Measurements from ENCODE around the gene KRTAP4-3. TPM values are rescaled to one million over a fixed set of nuclear protein-coding genes. Genes with fewer than 3 reads are reported as not detected.
A peak's percentile ranks its signal among the peaks of the same experiment; 100 is the strongest.
"Not testable (repeated sequence)": the region's sequence is repeated elsewhere in the genome, so short reads cannot be mapped to it uniquely, and the experiment has no call there.

KRTAP4-3 gene
- total RNA-seq, 5 donors from 2014 or later (not counting 1 experiment from before 2014, with no cell fraction given): not detected

GRCh38 chr17:41123991-41124371 is 44.0 kb downstream of the KRTAP4-3 start, which contains the start of gene KRTAP4-12:
KRTAP4-12 (minus strand) TSS chr17:41124182; CDS start chr17:41124122, 60 bp downstream.
- peaks cover 20 to 24% of the 10 kb centered on the region in 2 experiments for H3K4me1 ChIP-seq (ENCODE audit: control insufficient read depth in 1 of 2, extremely low read depth in 1 of 2, insufficient read depth in 2 of 2, low read length in 2 of 2)
- peak within 1 kb of the TSS in 1 of 2 donors; percentile 78 for H3K27ac Mint-ChIP-seq
- peaks cover 45 to 66% (median 63%) of the 10 kb centered on the region in 3 donors for H3K4me1 Mint-ChIP-seq

DNA sequence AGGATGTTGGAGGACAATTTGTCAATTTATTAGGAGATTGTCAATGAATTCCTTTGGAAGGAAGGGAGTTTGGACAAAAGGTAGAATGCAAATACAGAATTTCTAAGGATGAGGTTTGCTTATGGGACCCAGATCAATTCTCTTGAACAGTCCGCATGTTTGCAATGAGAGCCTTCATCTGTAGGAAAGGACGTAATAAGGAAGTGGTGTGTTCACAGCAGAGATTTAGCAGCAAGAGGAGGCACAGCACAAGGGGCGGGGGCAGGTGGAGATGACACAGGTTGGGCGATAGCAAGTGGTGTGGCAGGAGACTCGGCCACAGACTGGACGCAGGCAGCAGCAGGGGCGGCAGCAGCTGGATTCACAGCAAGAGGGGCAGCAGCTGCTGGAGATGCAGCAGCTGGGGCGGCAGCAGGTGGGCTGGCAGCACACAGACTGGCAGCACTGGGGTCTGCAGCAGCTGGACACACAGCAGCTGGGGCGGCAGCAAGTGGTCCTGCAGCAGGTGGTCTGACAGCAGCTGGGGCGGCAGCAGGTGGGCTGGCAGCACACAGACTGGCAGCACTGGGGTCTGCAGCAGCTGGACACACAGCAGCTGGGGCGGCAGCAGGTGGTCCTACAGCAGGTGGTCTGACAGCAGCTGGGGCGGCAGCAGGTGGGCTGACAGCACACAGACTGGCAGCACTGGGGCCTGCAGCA is 44.6 kb downstream of the KRTAP4-3 start:
- ATAC-seq (replicated peaks in 1 of 4) (peak in 1 of 4 experiments; percentile 58), DNase-seq (peak in 2 of 35 experiments; percentile 11 to 24)
- H3K4me3 ChIP-seq (ENCODE audit: control insufficient read depth in 1 of 2, extremely low read depth in 1 of 2, low read length in 1 of 2); CTCF ChIA-PET; H3K36me3 ChIP-seq (ENCODE audit: control insufficient read depth in 2 of 2, extremely low read depth in 1 of 2, insufficient read depth in 1 of 2, low read length in 1 of 2); H3K36me3 Mint-ChIP-seq; POLR2A ChIA-PET; H3K27ac ChIP-seq (ENCODE audit: low read length); H3K27me3 Mint-ChIP-seq; H3K27me3 ChIP-seq (replicated peaks in 1 of 2; ENCODE audit: control insufficient read depth in 2 of 2, extremely low read depth in 1 of 2, insufficient read depth in 2 of 2, low read length in 1 of 2); H3K9me3 Mint-ChIP-seq; H3K9me3 ChIP-seq: not testable (repeated sequence)
- Mint-ChIP-seq H3K27ac (peak overlapping the region in 1 of 2 donors; percentile 78), H3K4me3 (peak overlapping the region in 2 of 3 donors; percentile 21 to 76), H3K4me1 (peaks cover 47 to 62% (median 60%) of the 10 kb centered on the region in 3 donors)
- peaks cover 20 to 24% of the 10 kb centered on the region in 2 experiments for H3K4me1 ChIP-seq (ENCODE audit: control insufficient read depth in 1 of 2, extremely low read depth in 1 of 2, insufficient read depth in 2 of 2, low read length in 2 of 2)
- whole genome bisulfite sequencing (ENCODE audit: insufficient coverage): 62% methylated on average over 12 of the region's 12 CpGs

More at GRCh38 chr17:41123991-41124371, 44.0 kb downstream of the KRTAP4-3 start, which contains the start of gene KRTAP4-12:
- CTCF ChIA-PET: interaction anchor here in 1 of 2 donors (1.1 kb wide), 1 partner anchor 10 kb away, joined by 3 read pairs; no protein-coding TSS in a partner anchor
- peak within 1 kb of the TSS in 2 of 3 donors; percentile 21 to 76 for H3K4me3 Mint-ChIP-seq
- H3K9me3 ChIP-seq; H3K27me3 Mint-ChIP-seq; POLR2A ChIA-PET; ATAC-seq (replicated peaks in 1 of 4); H3K36me3 Mint-ChIP-seq; H3K4me3 ChIP-seq (ENCODE audit: control insufficient read depth in 1 of 2, extremely low read depth in 1 of 2, low read length in 1 of 2); H3K9me3 Mint-ChIP-seq; H3K27me3 ChIP-seq (replicated peaks in 1 of 2; ENCODE audit: control insufficient read depth in 2 of 2, extremely low read depth in 1 of 2, insufficient read depth in 2 of 2, low read length in 1 of 2); DNase-seq; H3K27ac ChIP-seq (ENCODE audit: low read length); H3K36me3 ChIP-seq (ENCODE audit: control insufficient read depth in 2 of 2, extremely low read depth in 1 of 2, insufficient read depth in 1 of 2, low read length in 1 of 2): not testable (repeated sequence)
- WGBS (ENCODE audit: insufficient coverage): 96% methylated on average over 2 of the region's 3 CpGs

- H3K4me1 Mint-ChIP-seq: peaks cover 47 to 68% (median 65%) of the 10 kb centered on the region in 3 donors
- Histone ChIP-seq H3K36me3 (ENCODE audit: control insufficient read depth in 2 of 2, extremely low read depth in 1 of 2, insufficient read depth in 1 of 2, low read length in 1 of 2) (no peaks in the 10 kb centered on the region), H3K4me1 (ENCODE audit: control insufficient read depth in 1 of 2, extremely low read depth in 1 of 2, insufficient read depth in 2 of 2, low read length in 2 of 2) (peaks cover 20 to 24% of the 10 kb centered on the region in 2 experiments), H3K4me3 (ENCODE audit: control insufficient read depth in 1 of 2, extremely low read depth in 1 of 2, low read length in 1 of 2) (no peak overlapping the region), H3K9me3 (no peaks in the 10 kb centered on the region), H3K27ac (ENCODE audit: low read length) (no peak overlapping the region), H3K27me3 (replicated peaks in 1 of 2; ENCODE audit: control insufficient read depth in 2 of 2, extremely low read depth in 1 of 2, insufficient read depth in 2 of 2, low read length in 1 of 2) (no peaks in the 10 kb centered on the region)
- no peak overlapping the region for H3K27ac Mint-ChIP-seq
- H3K27me3 Mint-ChIP-seq: peaks cover 0 to 4% of the 10 kb centered on the region in 2 donors
- H3K9me3 Mint-ChIP-seq: peaks cover 0 to 3% (median 0%) of the 10 kb centered on the region in 3 donors
- ChIA-PET CTCF (no interaction called here), POLR2A (no interaction called here)
- no peak for ATAC-seq (replicated peaks in 1 of 4)
- WGBS (ENCODE audit: insufficient coverage): 83% methylated on average over 1 of the region's 2 CpGs
- no peak for DNase-seq
- H3K36me3 Mint-ChIP-seq: no peaks in the 10 kb centered on the region
- no peak overlapping the region for H3K4me3 Mint-ChIP-seq
Observed at GRCh38 chr17:41121742-41122141, 46.3 kb downstream of the KRTAP4-3 start.

DNA sequence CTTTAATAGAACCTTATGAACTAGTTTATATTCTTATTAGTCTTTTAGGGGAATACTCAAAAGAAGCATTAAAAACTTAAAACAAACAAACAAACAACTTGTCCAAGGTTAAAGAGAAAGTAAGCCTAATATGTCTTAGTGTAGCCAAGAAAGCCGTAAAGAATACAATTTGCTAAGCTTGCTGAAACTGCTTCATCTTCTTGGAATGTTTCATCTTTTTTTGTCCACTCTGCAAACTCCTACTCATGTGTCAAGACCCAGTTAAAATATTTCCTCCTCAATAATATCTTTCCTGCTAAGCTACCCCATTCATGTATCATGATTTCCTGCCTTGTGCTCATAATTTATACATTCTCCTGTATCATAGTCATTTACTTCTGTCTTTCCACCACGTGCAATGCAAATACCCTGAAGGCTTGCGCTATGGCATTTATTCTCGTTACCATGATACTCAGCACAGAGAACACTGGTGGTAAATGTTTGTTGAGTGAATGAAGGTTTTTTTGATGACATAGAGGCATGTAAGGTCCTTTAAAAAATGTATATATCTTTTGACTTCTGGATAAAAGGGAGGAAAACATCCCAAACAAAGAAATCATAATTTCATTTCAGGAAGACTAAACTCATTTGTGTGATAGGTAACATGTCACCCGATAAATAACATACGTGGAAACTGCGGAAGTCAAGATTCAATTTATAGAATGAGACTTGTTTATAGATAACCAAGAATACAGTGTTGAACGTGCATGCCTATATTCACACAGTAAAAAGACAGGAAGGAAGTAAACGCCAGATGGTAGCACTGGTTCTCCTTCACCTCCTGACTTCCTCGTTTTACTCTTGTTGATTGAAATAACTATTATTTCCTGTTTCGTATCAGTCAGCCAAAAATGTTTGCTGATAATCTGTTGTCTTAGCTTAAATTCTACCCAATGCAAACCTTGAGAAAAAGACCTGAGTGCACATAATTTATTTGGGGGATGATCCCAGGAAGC is 48.0 kb downstream of the KRTAP4-3 start:
- H3K27me3 ChIP-seq (replicated peaks in 1 of 2; ENCODE audit: control insufficient read depth in 2 of 2, extremely low read depth in 1 of 2, insufficient read depth in 2 of 2, low read length in 1 of 2); POLR2A ChIA-PET; H3K36me3 ChIP-seq (ENCODE audit: control insufficient read depth in 2 of 2, extremely low read depth in 1 of 2, insufficient read depth in 1 of 2, low read length in 1 of 2); H3K4me3 ChIP-seq (ENCODE audit: control insufficient read depth in 1 of 2, extremely low read depth in 1 of 2, low read length in 1 of 2); H3K36me3 Mint-ChIP-seq; CTCF ChIA-PET; H3K9me3 ChIP-seq; H3K27me3 Mint-ChIP-seq; H3K9me3 Mint-ChIP-seq: not testable (repeated sequence)
- Histone ChIP-seq H3K27ac (ENCODE audit: low read length) (peak overlapping the region; percentile 36), H3K4me1 (ENCODE audit: control insufficient read depth in 1 of 2, extremely low read depth in 1 of 2, insufficient read depth in 2 of 2, low read length in 2 of 2) (peaks cover 14% of the 10 kb centered on the region in 2 experiments)
- peak overlapping the region; percentile 19 to 57 (median 45) for H3K4me3 Mint-ChIP-seq
- ATAC-seq (replicated peaks in 1 of 4) (peak; percentile 69 to 93 (median 88)), DNase-seq (peak in 2 of 35 experiments; percentile 7 to 33)
- peaks cover 34 to 57% (median 52%) of the 10 kb centered on the region in 3 donors for H3K4me1 Mint-ChIP-seq
- WGBS (ENCODE audit: insufficient coverage): no CpG with 5 or more reads among the region's 11 CpGs
- peak overlapping the region; percentile 4 to 88 for H3K27ac Mint-ChIP-seq

- Histone ChIP-seq H3K36me3 (ENCODE audit: control insufficient read depth in 2 of 2, extremely low read depth in 1 of 2, insufficient read depth in 1 of 2, low read length in 1 of 2) (no peaks in the 10 kb centered on the region), H3K27me3 (replicated peaks in 1 of 2; ENCODE audit: control insufficient read depth in 2 of 2, extremely low read depth in 1 of 2, insufficient read depth in 2 of 2, low read length in 1 of 2) (peaks cover 0 to 7% of the 10 kb centered on the region in 2 experiments), H3K9me3 (no peaks in the 10 kb centered on the region), H3K27ac (ENCODE audit: low read length) (no peak overlapping the region), H3K4me3 (ENCODE audit: control insufficient read depth in 1 of 2, extremely low read depth in 1 of 2, low read length in 1 of 2) (no peak overlapping the region), H3K4me1 (ENCODE audit: control insufficient read depth in 1 of 2, extremely low read depth in 1 of 2, insufficient read depth in 2 of 2, low read length in 2 of 2) (peaks cover 7 to 11% of the 10 kb centered on the region in 2 experiments)
- ATAC-seq (replicated peaks in 1 of 4) (no peak), DNase-seq (no peak)
- Mint-ChIP-seq H3K27ac (no peak overlapping the region), H3K9me3 (peaks cover 0 to 3% (median 0%) of the 10 kb centered on the region in 3 donors), H3K4me3 (no peak overlapping the region), H3K4me1 (peaks cover 24 to 46% (median 40%) of the 10 kb centered on the region in 3 donors), H3K36me3 (no peaks in the 10 kb centered on the region), H3K27me3 (peaks cover 6 to 7% of the 10 kb centered on the region in 2 donors)
- no CpG with 5 or more reads among the region's 4 CpGs for WGBS (ENCODE audit: insufficient coverage)
- ChIA-PET CTCF (no interaction called here), POLR2A (no interaction called here)
Observed at GRCh38 chr17:41118721-41119120, 49.3 kb downstream of the KRTAP4-3 start.

DNA sequence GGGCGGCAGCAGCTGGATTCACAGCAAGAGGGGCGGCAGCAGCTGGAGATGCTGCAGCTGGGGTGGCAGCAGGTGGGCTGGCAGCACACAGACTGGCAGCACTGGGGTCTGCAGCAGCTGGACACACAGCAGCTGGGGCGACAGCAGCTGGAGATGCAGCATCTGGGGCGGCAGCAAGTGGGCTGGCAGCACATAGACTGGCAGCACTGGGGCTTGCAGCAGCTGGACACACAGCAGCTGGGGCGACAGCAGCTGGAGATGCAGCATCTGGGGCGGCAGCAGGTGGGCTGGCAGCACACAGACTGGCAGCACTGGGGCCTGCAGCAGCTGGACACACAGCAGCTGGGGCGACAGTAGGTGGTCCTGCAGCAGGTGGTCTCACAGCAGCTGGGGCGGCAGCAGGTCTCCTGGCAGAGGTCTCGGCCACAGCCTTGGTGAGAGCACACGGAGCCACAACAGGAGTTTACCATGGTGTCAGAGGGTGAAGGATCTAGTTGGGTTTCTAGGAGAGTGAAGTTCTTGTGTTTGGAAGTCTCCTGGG is 50.1 kb downstream of the KRTAP4-3 start, which contains the start of gene KRTAP4-11:
TSS of gene KRTAP4-11 (minus strand) at position 528 of the 541 bp plus-strand sequence. CDS start at position 470, 58 bp downstream.
- H3K4me1 ChIP-seq (ENCODE audit: control insufficient read depth in 1 of 2, extremely low read depth in 1 of 2, insufficient read depth in 2 of 2, low read length in 2 of 2); DNase-seq; H3K9me3 Mint-ChIP-seq; H3K27me3 Mint-ChIP-seq; H3K36me3 ChIP-seq (ENCODE audit: control insufficient read depth in 2 of 2, extremely low read depth in 1 of 2, insufficient read depth in 1 of 2, low read length in 1 of 2); H3K4me3 Mint-ChIP-seq; ATAC-seq (replicated peaks in 1 of 4); H3K36me3 Mint-ChIP-seq; H3K4me3 ChIP-seq (ENCODE audit: control insufficient read depth in 1 of 2, extremely low read depth in 1 of 2, low read length in 1 of 2); CTCF ChIA-PET; H3K27ac Mint-ChIP-seq; H3K27ac ChIP-seq (ENCODE audit: low read length); POLR2A ChIA-PET; H3K27me3 ChIP-seq (replicated peaks in 1 of 2; ENCODE audit: control insufficient read depth in 2 of 2, extremely low read depth in 1 of 2, insufficient read depth in 2 of 2, low read length in 1 of 2); H3K9me3 ChIP-seq: not testable (repeated sequence)
- WGBS (ENCODE audit: insufficient coverage): 88% methylated on average over 8 of the region's 10 CpGs
- peaks cover 18 to 39% (median 34%) of the 10 kb centered on the region in 3 donors for H3K4me1 Mint-ChIP-seq

All from T-cell (primary cell).